K562 (cell line): ENCODE results near the gene DOCK6. TPM values are rescaled to one million over a fixed set of nuclear protein-coding genes. Genes with fewer than 3 reads are reported as not detected.
A peak's percentile ranks its signal among the peaks of the same experiment; 100 is the strongest.
"Not testable (repeated sequence)": the region's sequence is repeated elsewhere in the genome, so short reads cannot be mapped to it uniquely, and the experiment has no call there.

ENCODE experiments used
- ATAC-seq: fragments of 200-7000 bp; cut with Tn5 transposase; 3 replicates; pipeline ENCODE4 v1.9.1; 2020; ENCODE audit warnings: moderate library complexity
- BruUV-seq: library from RNA; stranded (reverse); fragments of 400-500 nt; replicated peaks from 2 replicates; lab custom pipeline; 2021; lab: Mats Ljungman, UMichigan
- CTCF ChIA-PET: fragments of 300-600 bp; formaldehyde crosslinking; extraction: SDS; loops from one replicate; lab custom pipeline; 2021; ENCODE audit warnings: low intra/inter-chr PET ratio; lab: Yijun Ruan, JAX
- POLR2A ChIA-PET: fragments of 300-600, 350-650 bp; sonication (Branson Sonifier 250); formaldehyde crosslinking; extraction: SDS; loops from one replicate; lab custom pipeline; 2021; ENCODE audit warnings: antibody characterized with exemption, inconsistent platforms; lab: Yijun Ruan, JAX
- DNase-seq, 4 experiments: peaks; one replicate each; pipeline versions ENCODE4 v3.0.0 to v3.0.0-alpha.2; 2011 to 2018; ENCODE audit warnings: low spot score in 3 of 4, mixed read lengths in 3 of 4; ENCODE audit errors: extremely low read depth in 1 of 4
- FAIRE-seq: peaks from 2 replicates; lab custom pipeline; 2011; peaks lifted over from hg19 to GRCh38; lab: Jason Lieb, UNC
- H2AFZ ChIP-seq: 2 replicates; pipeline ENCODE4 v1.6.0; 2011; ENCODE audit warnings: low read depth, low read length, control low read depth, inconsistent platforms
- H3K27ac ChIP-seq: fragments of 200-600 bp; 3 replicates; pipeline ENCODE4 v1.8.0; 2011; ENCODE audit warnings: low read depth, mild to moderate bottlenecking, control low read depth, inconsistent platforms, low read length, moderate library complexity, mixed read lengths; ENCODE audit errors: extremely low read depth
- H3K27me3 ChIP-seq, 2 experiments: fragments of 300-600 bp in 1 of 2; 2 replicates in 1 of 2; 3 replicates in 1 of 2; pipeline versions ENCODE4 v1.6.0 to v1.8.0; 2011; ENCODE audit warnings: inconsistent platforms in 2 of 2, low read length in 2 of 2, mild to moderate bottlenecking in 1 of 2, mixed read lengths in 1 of 2, moderate library complexity in 1 of 2; ENCODE audit not compliant: control insufficient read depth in 2 of 2, insufficient read depth in 2 of 2
- H3K36me3 ChIP-seq: fragments of 300-600 bp; 3 replicates; pipeline ENCODE4 v1.8.0; 2011; ENCODE audit warnings: mild to moderate bottlenecking, low read length, inconsistent platforms; ENCODE audit not compliant: control insufficient read depth, insufficient read depth
- H3K4me1 ChIP-seq, 2 experiments: fragments of 200-600 bp in 1 of 2; replicated peaks in 1 of 2; 2 replicates in 1 of 2; 3 replicates in 1 of 2; pipeline versions ENCODE4 v1.5.1 to v1.8.0; 2011; ENCODE audit warnings: inconsistent platforms in 2 of 2, low read length in 2 of 2, mild to moderate bottlenecking in 1 of 2, mixed read lengths in 1 of 2, moderate library complexity in 1 of 2; ENCODE audit not compliant: control insufficient read depth in 2 of 2, insufficient read depth in 2 of 2
- H3K4me2 ChIP-seq: 2 replicates; pipeline ENCODE4 v1.6.1; 2011; ENCODE audit warnings: low read length, control low read depth, inconsistent platforms, mixed read lengths; ENCODE audit not compliant: insufficient read depth
- H3K4me3 ChIP-seq: fragments of 200-600 bp; sonication (generic), shearing (Covaris generic); 2 replicates; pipeline ENCODE4 v1.5.1; 2016; ENCODE audit warnings: control low read depth, inconsistent platforms
- H3K79me2 ChIP-seq: fragments of 200-600 bp; 3 replicates; pipeline ENCODE4 v1.8.0; 2011; ENCODE audit warnings: low read length, inconsistent platforms; ENCODE audit not compliant: control insufficient read depth, insufficient read depth
- H3K9ac ChIP-seq, 2 experiments: 2 replicates each; pipeline versions ENCODE4 v1.6.0 to v1.6.1; 2011; ENCODE audit warnings: low read depth in 2 of 2, low read length in 2 of 2, control low read depth in 1 of 2, inconsistent platforms in 1 of 2, mild to moderate bottlenecking in 1 of 2, mixed read lengths in 1 of 2; ENCODE audit not compliant: insufficient read depth in 1 of 2
- H3K9me1 ChIP-seq: one replicate; pipeline ENCODE4 v1.6.0; 2011; ENCODE audit warnings: inconsistent platforms, mild to moderate bottlenecking, low read length, moderate library complexity; ENCODE audit not compliant: control insufficient read depth, insufficient read depth
- H3K9me3 ChIP-seq: replicated peaks from 2 replicates; pipeline ENCODE4 v1.5.1; 2011; ENCODE audit warnings: low read depth, low read length, inconsistent platforms; ENCODE audit not compliant: control insufficient read depth, insufficient read depth
- H4K20me1 ChIP-seq: replicated peaks from 2 replicates; pipeline ENCODE4 v1.6.1; 2011; ENCODE audit warnings: low read length, inconsistent platforms, mixed read lengths; ENCODE audit not compliant: control insufficient read depth, insufficient read depth
- ASH1L ChIP-seq: fragments of 450-650 bp; IDR thresholded peaks from 2 replicates; pipeline ENCODE4 v1.6.1; 2018; ENCODE audit warnings: borderline replicate concordance, mild to moderate bottlenecking, low read depth; ENCODE audit not compliant: partially characterized antibody
- CBX3 ChIP-seq, 2 experiments: IDR thresholded peaks; 1 replicate in 1 of 2; 2 replicates in 1 of 2; pipeline ENCODE4 v1.6.1; 2012; ENCODE audit warnings: inconsistent platforms in 2 of 2, low read length in 2 of 2, borderline replicate concordance in 1 of 2, control low read depth in 1 of 2
- CEBPB ChIP-seq: fragments of 450-650 bp; IDR thresholded peaks from 2 replicates; pipeline ENCODE4 v1.6.1; 2016; ENCODE audit warnings: missing genetic modification characterization, missing compliant biosample characterization
- CEBPG ChIP-seq, 3 experiments: fragments of 200-800 bp in 1 of 3; sonication (Bioruptor generic) in 1 of 3; sonication (generic) in 1 of 3; formaldehyde crosslinking in 1 of 3; IDR thresholded peaks in 2 of 3; conservative IDR thresholded peaks in 1 of 3; 2 replicates each; pipeline versions ENCODE4 v1.6.1 to v1.8.0; 2016 to 2022; ENCODE audit warnings: missing compliant biosample characterization in 2 of 3, missing genetic modification characterization in 2 of 3, mild to moderate bottlenecking in 1 of 3, missing genetic modification reagents in 1 of 3
- ELF2 ChIP-seq: fragments of 250-450 bp; sonication (Bioruptor Pico); IDR thresholded peaks from 2 replicates; pipeline ENCODE4 v1.5.0; 2021; ENCODE audit warnings: mild to moderate bottlenecking
- EP400 ChIP-seq: fragments of 450-650 bp; IDR thresholded peaks from 2 replicates; pipeline ENCODE4 v1.6.1; 2017; ENCODE audit warnings: antibody characterized with exemption, mild to moderate bottlenecking, moderate library complexity
- FOXP1 ChIP-seq: sonication (generic); formaldehyde crosslinking; IDR thresholded peaks from 2 replicates; pipeline ENCODE4 v1.8.0; 2022; ENCODE audit warnings: mild to moderate bottlenecking, missing genetic modification reagents
- IRF9 ChIP-seq: fragments of 450-650 bp; IDR thresholded peaks from 2 replicates; pipeline ENCODE4 v1.6.1; 2016; ENCODE audit warnings: missing biosample characterization, missing genetic modification characterization
- KLF13 ChIP-seq: fragments of 450-650 bp; IDR thresholded peaks from 2 replicates; pipeline ENCODE4 v1.6.1; 2016; ENCODE audit warnings: missing genetic modification characterization, low read depth, mild to moderate bottlenecking, missing compliant biosample characterization, moderate library complexity, borderline replicate concordance
- MCM2 ChIP-seq: fragments of 450-650 bp; IDR thresholded peaks from 2 replicates; pipeline ENCODE4 v1.6.1; 2017; ENCODE audit warnings: low read depth, mild to moderate bottlenecking
- MXI1 ChIP-seq: IDR thresholded peaks from 2 replicates; pipeline ENCODE4 v1.6.1; 2011; ENCODE audit warnings: low read depth, mild to moderate bottlenecking, improper control_type of control experiment, low read length
- RBFOX2 ChIP-seq: fragments of 200-400 bp; formaldehyde crosslinking; IDR thresholded peaks from 2 replicates; pipeline ENCODE4 v1.6.1; 2017; ENCODE audit warnings: low read depth, mild to moderate bottlenecking, low read length, moderate library complexity
- STAT5B ChIP-seq: fragments of 250-450 bp; sonication (Bioruptor Pico); IDR thresholded peaks from 2 replicates; pipeline ENCODE4 v1.8.0; 2021; ENCODE audit warnings: mild to moderate bottlenecking, inconsistent platforms
- TAF7 ChIP-seq: fragments of 450-650 bp; IDR thresholded peaks from 2 replicates; pipeline ENCODE4 v1.6.1; 2016; ENCODE audit warnings: missing genetic modification characterization, missing compliant biosample characterization
- TEAD4 ChIP-seq, 2 experiments: sonication (generic) in 1 of 2; formaldehyde crosslinking in 1 of 2; IDR thresholded peaks; 2 replicates each; pipeline versions ENCODE4 v1.6.1 to v1.8.0; 2012 to 2022; ENCODE audit warnings: borderline replicate concordance in 1 of 2, inconsistent platforms in 1 of 2, low read length in 1 of 2, mild to moderate bottlenecking in 1 of 2, missing genetic modification reagents in 1 of 2
- WHSC1 ChIP-seq: IDR thresholded peaks from one replicate; pipeline ENCODE4 v1.6.1; 2012; ENCODE audit warnings: low read length, control low read depth, inconsistent platforms
- ZKSCAN8 ChIP-seq: fragments of 200-800 bp; sonication (Bioruptor generic); IDR thresholded peaks from 2 replicates; pipeline ENCODE4 v1.6.1; 2016; ENCODE audit warnings: missing genetic modification characterization, missing compliant biosample characterization
- ZNF561 ChIP-seq: fragments of 450-650 bp; formaldehyde crosslinking; conservative IDR thresholded peaks from 2 replicates; pipeline ENCODE4 v1.4.0; 2020; ENCODE audit warnings: mild to moderate bottlenecking, moderate library complexity
- WGBS: fragments of 100-300 bp; shearing (Covaris generic); methylation state at CpG from one replicate; pipeline ENCODE4 v1.1.6; 2016; ENCODE audit warnings: low coverage, mixed read lengths; ENCODE audit not compliant: insufficient coverage; ENCODE audit errors: missing lambda C conversion rate; 5-methylcytosine and 5-hydroxymethylcytosine counted together
- in situ Hi-C: fragments of 300-500 bp; cut with MboI; formaldehyde crosslinking; loops from 4 replicates; pipeline ENCODE4 v1.15.0; 2018; ENCODE audit warnings: inconsistent platforms, mixed read lengths
- intact Hi-C: fragments of 100-400 bp; cut with micrococcal nuclease; formaldehyde crosslinking; loops from 2 replicates; pipeline ENCODE4 v1.14.2; 2022
- polyA plus RNA-seq, 8 experiments: library from polyadenylated mRNA; depleted of rRNA in 4 of 8; stranded (reverse) in 5 of 8; unstranded in 3 of 8; fragments of >200 nt; fragmentation: Nextera tagmentation in 2 of 8; fragmentation: Illumina TruSeq in 1 of 8; extraction: Ambion mirVana in 2 of 8; extraction: Trizol in 1 of 8; gene quantifications; 2 replicates each; pipeline versions ENCODE4 v1.2.1 to v1.2.3, GENCODE V29; 2011 to 2014; ENCODE audit warnings: inconsistent platforms in 1 of 8, missing spikeins in 1 of 8
- total RNA-seq, 7 experiments: library from RNA; depleted of rRNA in 6 of 7; stranded (reverse); fragments of >200 nt in 6 of 7; fragmentation: Illumina TruSeq in 2 of 7; extraction: Trizol in 2 of 7; gene quantifications; 2 replicates each; pipeline versions ENCODE4 v1.2.1 to v1.2.3, GENCODE V29; 2011 to 2021; ENCODE audit warnings: low replicate concordance in 1 of 7

DOCK6 gene
- total and polyA plus RNA-seq, 9 of the 15 experiments (the other 6 are each of a cell fraction or from before 2014, with no cell fraction given): 0.35 to 19.3 (median 3.8) TPM

- TF ChIP-seq IRF9 (tag) (peak; percentile 88), TAF7 (tag) (no peak), CEBPB (tag) (peak; percentile 99), ZKSCAN8 (CRISPR knock-in tag) (no peak), WHSC1 (no peak), RBFOX2 (no peak), CBX3 (IDR thresholded peaks at IDR 0.05; ENCODE audit: borderline replicate concordance in 1 of 2, low read length in 2 of 2) (no peak), TEAD4 (IDR thresholded peaks at IDR 0.05; ENCODE audit: low read length) (no peak), TEAD4 (CRISPR knock-in tag; IDR thresholded peaks at IDR 0.05; ENCODE audit: borderline replicate concordance) (no peak), EP400 (no peak), FOXP1 (CRISPR knock-in tag) (no peak), CEBPG (CRISPR knock-in tag; IDR thresholded peaks at IDR 0.05) (peak; percentile 91), CEBPG (tag; conservative IDR thresholded peaks at IDR 0.05 in 1 of 2, IDR thresholded peaks at IDR 0.05 in 1 of 2) (peak; percentile 88 to 97), ZNF561 (CRISPR knock-in tag) (no peak), MCM2 (no peak), ASH1L (no peak), ELF2 (CRISPR knock-in tag) (no peak), MXI1 (no peak), STAT5B (CRISPR knock-in tag) (no peak), KLF13 (tag) (no peak)
Observed at GRCh38 chr19:11181488-11181887, 80.8 kb downstream of the DOCK6 start (continued).

- H3K4me3 ChIP-seq, H4K20me1 ChIP-seq, H3K9me1 ChIP-seq, H2AFZ ChIP-seq, DNase-seq, ATAC-seq, in situ Hi-C loops, H3K9ac ChIP-seq, H3K4me1 ChIP-seq, H3K4me2 ChIP-seq, H3K79me2 ChIP-seq, CTCF ChIA-PET, H3K9me3 ChIP-seq, H3K27ac ChIP-seq, intact Hi-C loops, H3K27me3 ChIP-seq, FAIRE-seq, BruUV-seq, POLR2A ChIA-PET: not testable (repeated sequence)
- H3K36me3 ChIP-seq: peaks cover 22% of the 10 kb centered on the region; the same call in 2 of the 3 replicates
- WGBS: 73% methylated on average over 6 of the region's 8 CpGs
Observed at GRCh38 chr19:11180975-11181374, 81.3 kb downstream of the DOCK6 start.
